Activated naive CD4-positive, alpha-beta T cell (primary cell): Measurements from ENCODE around the gene SYNRG.

Experiments used
- DNase-seq, 4 experiments: peaks; one replicate each; lab custom pipeline; 2025; lab: John Stamatoyannopoulos, UW

The SYNRG gene

GRCh38 chr17:37494971-37495370 lies 114.2 kb downstream of the SYNRG start:
- DNase-seq = no peak

- no peak for DNase-seq
Observed at GRCh38 chr17:37494401-37494831, 114.8 kb downstream of the SYNRG start.

- DNase-seq = no peak
Observed at GRCh38 chr17:37493249-37494027, 115.8 kb downstream of the SYNRG start.

GRCh38 chr17:37492167-37492566 lies 117.1 kb downstream of the SYNRG start:
- no peak for DNase-seq

GRCh38 chr17:37490638-37491614 lies 118.3 kb downstream of the SYNRG start:
- no peak for DNase-seq

- peak; percentile 28 to 62 (median 49) for DNase-seq
Observed at GRCh38 chr17:37490022-37490587, 119.1 kb downstream of the SYNRG start.

GRCh38 chr17:37489197-37490001 lies 119.8 kb downstream of the SYNRG start, which contains the start of gene DUSP14:
TSS of gene DUSP14 (plus strand) at chr17:37489891. CDS start at chr17:37512273, 22,382 bp downstream.
- peak; percentile 36 to 83 (median 50) for DNase-seq

GRCh38 chr17:37488607-37489196 lies 120.5 kb downstream of the SYNRG start:
- DNase-seq = peak in 3 of 4 experiments; percentile 20 to 45 (median 41)

GRCh38 chr17:37488009-37488604 lies 121.1 kb downstream of the SYNRG start:
- DNase-seq = no peak

GRCh38 chr17:37485938-37486570 lies 123.2 kb downstream of the SYNRG start:
- DNase-seq = no peak

- no peak for DNase-seq
Observed at GRCh38 chr17:37483311-37484039, 125.7 kb downstream of the SYNRG start.

- no peak for DNase-seq
Observed at GRCh38 chr17:37481001-37481665, 128.1 kb downstream of the SYNRG start.

GRCh38 chr17:37480427-37480826 lies 128.8 kb downstream of the SYNRG start:
- DNase-seq = no peak

- no peak for DNase-seq
Observed at GRCh38 chr17:37479025-37479424, 130.2 kb downstream of the SYNRG start.

- no peak for DNase-seq
Observed at GRCh38 chr17:37478187-37478586, 131.0 kb downstream of the SYNRG start.

GRCh38 chr17:37476431-37477120 lies 132.6 kb downstream of the SYNRG start:
- no peak for DNase-seq

- DNase-seq = no peak
Observed at GRCh38 chr17:37475731-37476420, 133.3 kb downstream of the SYNRG start.

GRCh38 chr17:37470181-37470580 lies 139.0 kb downstream of the SYNRG start:
- DNase-seq = no peak
